Type B pancreatic cell (in vitro differentiated cells): ENCODE results near the gene CTDSP2. TPM values are rescaled to one million over a fixed set of nuclear protein-coding genes. Genes with fewer than 3 reads are reported as not detected.
"Not testable (repeated sequence)": the region's sequence is repeated elsewhere in the genome, so short reads cannot be mapped to it uniquely, and the experiment has no call there.

ENCODE experiments used
- DNase-seq: peaks from one replicate; pipeline ENCODE4 v3.0.0; 2021; ENCODE audit warnings: mixed read lengths; ENCODE audit not compliant: unreplicated experiment; ENCODE audit errors: extremely low spot score
- H3K27ac Mint-ChIP-seq: 2 replicates; pipeline ENCODE4 v1.8.0; 2021; ENCODE audit warnings: mild to moderate bottlenecking, mixed read lengths
- H3K27me3 Mint-ChIP-seq: 2 replicates; pipeline ENCODE4 v1.8.0; 2021; ENCODE audit warnings: mixed read lengths
- H3K36me3 Mint-ChIP-seq: 2 replicates; pipeline ENCODE4 v1.8.0; 2021; ENCODE audit warnings: mixed read lengths
- H3K4me1 Mint-ChIP-seq: one replicate; pipeline ENCODE4 v1.8.0; 2021; ENCODE audit warnings: mixed read lengths; ENCODE audit not compliant: unreplicated experiment
- H3K4me3 Mint-ChIP-seq: 2 replicates; pipeline ENCODE4 v1.8.0; 2021; ENCODE audit warnings: mild to moderate bottlenecking, mixed read lengths
- H3K9me3 Mint-ChIP-seq: 2 replicates; pipeline ENCODE4 v1.8.0; 2021; ENCODE audit warnings: mixed read lengths
- CTCF ChIP-seq: fragments of 200-600 bp; sonication (generic); conservative IDR thresholded peaks from 2 replicates; pipeline ENCODE4 v1.5.0; 2021; ENCODE audit warnings: antibody characterized with exemption, mild to moderate bottlenecking
- total RNA-seq: library from RNA; stranded (reverse); gene quantifications from 2 replicates; pipeline ENCODE4 v1.2.1, GENCODE V29; 2021; ENCODE audit warnings: low replicate concordance

The CTDSP2 gene
- total RNA-seq, 1 donor from 2014 or later: 183 TPM

- no peak for DNase-seq
- no peaks in the 10 kb centered on the region for H3K9me3 Mint-ChIP-seq
- peaks cover under 1% of the 10 kb centered on the region for H3K36me3 Mint-ChIP-seq
- H3K4me3 Mint-ChIP-seq: no peak overlapping the region
- peaks cover 17% of the 10 kb centered on the region for H3K4me1 Mint-ChIP-seq
- no peak for TF ChIP-seq CTCF
- H3K27me3 Mint-ChIP-seq: no peaks in the 10 kb centered on the region
- H3K27ac Mint-ChIP-seq: no peak overlapping the region
These were observed 70.8 kb downstream of the CTDSP2 start for GRCh38 chr12:57775563-57776246.

GRCh38 chr12:57775044-57775443, 71.5 kb downstream of the CTDSP2 start:
- no peak overlapping the region for H3K4me3 Mint-ChIP-seq
- TF ChIP-seq CTCF: no peak
- no peaks in the 10 kb centered on the region for H3K27me3 Mint-ChIP-seq
- peaks cover 21% of the 10 kb centered on the region for H3K4me1 Mint-ChIP-seq
- no peak overlapping the region for H3K27ac Mint-ChIP-seq
- no peaks in the 10 kb centered on the region for H3K9me3 Mint-ChIP-seq
- DNase-seq: no peak
- peaks cover 7% of the 10 kb centered on the region for H3K36me3 Mint-ChIP-seq

GRCh38 chr12:57774634-57775033, 71.9 kb downstream of the CTDSP2 start:
- not testable (repeated sequence) for H3K27ac Mint-ChIP-seq, DNase-seq, H3K27me3 Mint-ChIP-seq, H3K9me3 Mint-ChIP-seq
- Mint-ChIP-seq H3K4me3 (peak overlapping the region; percentile 35), H3K36me3 (peaks cover 11% of the 10 kb centered on the region), H3K4me1 (peaks cover 21% of the 10 kb centered on the region)

- TF ChIP-seq CTCF: no peak
- peaks cover 21% of the 10 kb centered on the region for H3K4me1 Mint-ChIP-seq
- peak within 1 kb of the TSS; percentile 99 for H3K27ac Mint-ChIP-seq
- H3K9me3 Mint-ChIP-seq: no peaks in the 10 kb centered on the region
- DNase-seq: peak; percentile 78
- H3K4me3 Mint-ChIP-seq: peak within 1 kb of the TSS; percentile 99
- peaks cover 9% of the 10 kb centered on the region for H3K27me3 Mint-ChIP-seq
- H3K36me3 Mint-ChIP-seq: peaks cover 19% of the 10 kb centered on the region
These were observed 73.9 kb downstream of the CTDSP2 start, which contains the start of gene EEF1AKMT3 for GRCh38 chr12:57772429-57773322. Gene EEF1AKMT3, plus strand, starts transcription at chr12:57772614. Its CDS starts 111 bp downstream, at chr12:57772725.

GRCh38 chr12:57771873-57772428, 74.6 kb downstream of the CTDSP2 start, which contains the start of gene METTL1:
Gene METTL1, minus strand, starts transcription at chr12:57772105. Its CDS starts 22 bp downstream, at chr12:57772083.
- TF ChIP-seq CTCF: no peak
- Mint-ChIP-seq H3K9me3 (no peaks in the 10 kb centered on the region), H3K27ac (peak within 1 kb of the TSS; percentile 99), H3K4me1 (peaks cover 21% of the 10 kb centered on the region), H3K36me3 (peaks cover 19% of the 10 kb centered on the region), H3K27me3 (peaks cover 16% of the 10 kb centered on the region), H3K4me3 (peak within 1 kb of the TSS; percentile 99)
- DNase-seq: peak; percentile 93
